Fibroblast of lung (primary cell): ENCODE measurements around the gene ALG8.

Source experiments
- CTCF ChIP-seq, 2 donors: IDR thresholded peaks in 1 of 2; conservative IDR thresholded peaks in 1 of 2; 1 replicate in 1 of 2; 2 replicates in 1 of 2; pipeline ENCODE4 v1.5.1; 2011 to 2012; ENCODE audit warnings: low read length in 2 of 2, control low read depth in 1 of 2, inconsistent platforms in 1 of 2, low read depth in 1 of 2, mild to moderate bottlenecking in 1 of 2
- EZH2 ChIP-seq: IDR thresholded peaks from 2 replicates; pipeline ENCODE4 v1.5.1; 2012; ENCODE audit warnings: low read length, control low read depth, mild to moderate bottlenecking; ENCODE audit errors: missing control alignments

GRCh38 chr11:78151804-78152203 is 12.4 kb upstream of the ALG8 start:
- TF ChIP-seq CTCF (conservative IDR thresholded peaks at IDR 0.05 in 1 of 2, IDR thresholded peaks at IDR 0.05 in 1 of 2; ENCODE audit: low read depth in 1 of 2, low read length in 2 of 2) (no peak), EZH2 (no peak)
